ENCODE measurements around the gene ZNF791. TPM values are rescaled to one million over a fixed set of nuclear protein-coding genes. Genes with fewer than 3 reads are reported as not detected.

ZNF791 gene
- total and polyA plus RNA-seq, 2 of the 13 experiments (the other 11 are each of a cell fraction or from before 2014, with no cell fraction given) = 12.8 to 17.4 TPM

DNA sequence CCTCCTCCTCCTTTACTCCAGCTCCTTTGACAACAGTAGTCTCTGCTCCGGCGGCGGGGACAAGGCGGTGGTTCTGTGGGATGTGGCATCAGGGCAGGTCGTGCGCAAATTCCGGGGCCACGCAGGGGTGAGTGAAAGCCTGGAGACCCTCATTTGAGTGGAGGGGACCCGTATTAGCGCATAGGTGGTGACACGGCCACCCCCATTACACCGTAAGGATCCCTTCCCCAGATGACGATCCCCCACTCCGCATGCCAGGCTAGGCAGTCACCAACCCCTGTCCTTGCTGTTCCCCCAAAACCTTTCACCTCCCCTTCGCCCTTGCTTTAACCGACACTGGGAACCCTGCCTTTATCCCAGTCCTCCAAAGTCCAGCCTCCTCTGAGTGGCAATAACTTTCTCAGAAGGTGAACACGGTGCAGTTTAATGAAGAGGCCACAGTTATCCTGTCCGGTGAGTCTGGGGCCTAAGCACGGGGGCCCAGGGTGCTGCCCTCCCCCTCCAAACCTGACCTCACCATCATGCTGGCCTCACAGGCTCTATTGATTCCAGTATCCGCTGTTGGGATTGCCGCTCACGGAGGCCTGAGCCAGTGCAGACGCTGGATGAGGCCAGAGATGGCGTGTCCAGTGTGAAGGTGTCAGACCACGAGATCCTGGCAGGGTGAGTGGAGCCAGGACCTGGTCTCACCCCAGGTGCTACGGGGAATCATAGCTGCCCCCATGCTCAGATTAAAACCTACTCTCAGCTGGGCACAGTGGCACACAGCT, 59.6 kb downstream of the ZNF791 start (continued):
- TF ChIP-seq, protein P1, sequence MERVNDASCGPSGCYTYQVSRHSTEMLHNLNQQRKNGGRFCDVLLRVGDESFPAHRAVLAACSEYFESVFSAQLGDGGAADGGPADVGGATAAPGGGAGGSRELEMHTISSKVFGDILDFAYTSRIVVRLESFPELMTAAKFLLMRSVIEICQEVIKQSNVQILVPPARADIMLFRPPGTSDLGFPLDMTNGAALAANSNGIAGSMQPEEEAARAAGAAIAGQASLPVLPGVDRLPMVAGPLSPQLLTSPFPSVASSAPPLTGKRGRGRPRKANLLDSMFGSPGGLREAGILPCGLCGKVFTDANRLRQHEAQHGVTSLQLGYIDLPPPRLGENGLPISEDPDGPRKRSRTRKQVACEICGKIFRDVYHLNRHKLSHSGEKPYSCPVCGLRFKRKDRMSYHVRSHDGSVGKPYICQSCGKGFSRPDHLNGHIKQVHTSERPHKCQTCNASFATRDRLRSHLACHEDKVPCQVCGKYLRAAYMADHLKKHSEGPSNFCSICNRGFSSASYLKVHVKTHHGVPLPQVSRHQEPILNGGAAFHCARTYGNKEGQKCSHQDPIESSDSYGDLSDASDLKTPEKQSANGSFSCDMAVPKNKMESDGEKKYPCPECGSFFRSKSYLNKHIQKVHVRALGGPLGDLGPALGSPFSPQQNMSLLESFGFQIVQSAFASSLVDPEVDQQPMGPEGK (CRISPR knock-in tag; IDR thresholded peaks at IDR 0.05) = no peak
- TF ChIP-seq ZNF614 (CRISPR knock-in tag; IDR thresholded peaks at IDR 0.05; ENCODE audit: borderline replicate concordance) = no peak
- TF ChIP-seq, protein P2, sequence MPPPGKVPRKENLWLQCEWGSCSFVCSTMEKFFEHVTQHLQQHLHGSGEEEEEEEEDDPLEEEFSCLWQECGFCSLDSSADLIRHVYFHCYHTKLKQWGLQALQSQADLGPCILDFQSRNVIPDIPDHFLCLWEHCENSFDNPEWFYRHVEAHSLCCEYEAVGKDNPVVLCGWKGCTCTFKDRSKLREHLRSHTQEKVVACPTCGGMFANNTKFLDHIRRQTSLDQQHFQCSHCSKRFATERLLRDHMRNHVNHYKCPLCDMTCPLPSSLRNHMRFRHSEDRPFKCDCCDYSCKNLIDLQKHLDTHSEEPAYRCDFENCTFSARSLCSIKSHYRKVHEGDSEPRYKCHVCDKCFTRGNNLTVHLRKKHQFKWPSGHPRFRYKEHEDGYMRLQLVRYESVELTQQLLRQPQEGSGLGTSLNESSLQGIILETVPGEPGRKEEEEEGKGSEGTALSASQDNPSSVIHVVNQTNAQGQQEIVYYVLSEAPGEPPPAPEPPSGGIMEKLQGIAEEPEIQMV (CRISPR knock-in tag; IDR thresholded peaks at IDR 0.05; ENCODE audit: low read depth) = no peak
- TF ChIP-seq ZNF773 (CRISPR knock-in tag; IDR thresholded peaks at IDR 0.05; ENCODE audit: borderline replicate concordance) = no peak
- TF ChIP-seq, protein P3, sequence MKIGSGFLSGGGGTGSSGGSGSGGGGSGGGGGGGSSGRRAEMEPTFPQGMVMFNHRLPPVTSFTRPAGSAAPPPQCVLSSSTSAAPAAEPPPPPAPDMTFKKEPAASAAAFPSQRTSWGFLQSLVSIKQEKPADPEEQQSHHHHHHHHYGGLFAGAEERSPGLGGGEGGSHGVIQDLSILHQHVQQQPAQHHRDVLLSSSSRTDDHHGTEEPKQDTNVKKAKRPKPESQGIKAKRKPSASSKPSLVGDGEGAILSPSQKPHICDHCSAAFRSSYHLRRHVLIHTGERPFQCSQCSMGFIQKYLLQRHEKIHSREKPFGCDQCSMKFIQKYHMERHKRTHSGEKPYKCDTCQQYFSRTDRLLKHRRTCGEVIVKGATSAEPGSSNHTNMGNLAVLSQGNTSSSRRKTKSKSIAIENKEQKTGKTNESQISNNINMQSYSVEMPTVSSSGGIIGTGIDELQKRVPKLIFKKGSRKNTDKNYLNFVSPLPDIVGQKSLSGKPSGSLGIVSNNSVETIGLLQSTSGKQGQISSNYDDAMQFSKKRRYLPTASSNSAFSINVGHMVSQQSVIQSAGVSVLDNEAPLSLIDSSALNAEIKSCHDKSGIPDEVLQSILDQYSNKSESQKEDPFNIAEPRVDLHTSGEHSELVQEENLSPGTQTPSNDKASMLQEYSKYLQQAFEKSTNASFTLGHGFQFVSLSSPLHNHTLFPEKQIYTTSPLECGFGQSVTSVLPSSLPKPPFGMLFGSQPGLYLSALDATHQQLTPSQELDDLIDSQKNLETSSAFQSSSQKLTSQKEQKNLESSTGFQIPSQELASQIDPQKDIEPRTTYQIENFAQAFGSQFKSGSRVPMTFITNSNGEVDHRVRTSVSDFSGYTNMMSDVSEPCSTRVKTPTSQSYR (CRISPR knock-in tag; IDR thresholded peaks at IDR 0.05; ENCODE audit: borderline replicate concordance) = no peak
- no peak for TF ChIP-seq ZNF549 (CRISPR knock-in tag; IDR thresholded peaks at IDR 0.05)
- TF ChIP-seq ZNF709 (CRISPR knock-in tag; IDR thresholded peaks at IDR 0.05) = no peak
- no peak for TF ChIP-seq FOXM1 (CRISPR knock-in tag; IDR thresholded peaks at IDR 0.05)
- TF ChIP-seq TOE1 (CRISPR knock-in tag; IDR thresholded peaks at IDR 0.05) = no peak
- no peak for TF ChIP-seq ZNF407 (CRISPR knock-in tag; IDR thresholded peaks at IDR 0.05; ENCODE audit: not compliant biosample characterization)
- TF ChIP-seq HNF1B (CRISPR knock-in tag; IDR thresholded peaks at IDR 0.05) = no peak
- TF ChIP-seq RNF2 (conservative IDR thresholded peaks at IDR 0.05; ENCODE audit: low read depth) = no peak
